B cell (primary cell): ENCODE measurements around the gene ANAPC2. TPM values are rescaled to one million over a fixed set of nuclear protein-coding genes. Genes with fewer than 3 reads are reported as not detected.

ENCODE experiments used
- ATAC-seq: fragments of 200-7000 bp; cut with Tn5 transposase; one replicate; pipeline ENCODE4 v1.10.0; 2021; ENCODE audit warnings: low read depth, mild to moderate bottlenecking, moderate number of reproducible peaks, moderate library complexity
- CTCF ChIA-PET: fragments of 350-600 bp; sonication (Branson Sonifier 250); formaldehyde crosslinking; loops from one replicate; lab custom pipeline; 2021; ENCODE audit warnings: antibody characterized with exemption, inconsistent platforms; lab: Charles Lee
- POLR2A ChIA-PET: fragments of 350-600 bp; sonication (Branson Sonifier 250); formaldehyde crosslinking; loops from one replicate; lab custom pipeline; 2021; ENCODE audit warnings: antibody characterized with exemption; lab: Charles Lee
- DNase-seq: peaks from one replicate; pipeline ENCODE4 v3.0.0; 2013
- H2AFZ ChIP-seq: 2 replicates; pipeline ENCODE4 v1.6.1; 2012; ENCODE audit warnings: mild to moderate bottlenecking, low read depth, low read length; ENCODE audit not compliant: insufficient read depth, poor library complexity, severe bottlenecking
- H3K27ac ChIP-seq, 2 donors: 1 replicate in 1 of 2; 2 replicates in 1 of 2; pipeline ENCODE4 v1.5.1; 2012 to 2013; ENCODE audit warnings: low read length in 2 of 2, mild to moderate bottlenecking in 2 of 2, moderate library complexity in 1 of 2
- H3K27me3 ChIP-seq, 4 experiments: fragments of 200-600 bp in 1 of 4; sonication (generic) in 1 of 4; replicated peaks in 1 of 4; 1 replicate in 2 of 4; 2 replicates in 2 of 4; pipeline versions ENCODE4 v1.6.1 to v1.7.0; 2013 to 2016; ENCODE audit warnings: low read length in 3 of 4, mild to moderate bottlenecking in 2 of 4, mixed read lengths in 1 of 4, moderate library complexity in 1 of 4; ENCODE audit not compliant: insufficient read depth in 4 of 4, control insufficient read depth in 3 of 4; ENCODE audit errors: control extremely low read depth in 1 of 4
- H3K36me3 ChIP-seq, 2 experiments: replicated peaks in 1 of 2; 1 replicate in 1 of 2; 2 replicates in 1 of 2; pipeline versions ENCODE4 v1.6.1 to v1.7.1; 2013; ENCODE audit warnings: low read length in 1 of 2; ENCODE audit not compliant: insufficient read depth in 2 of 2, control insufficient read depth in 1 of 2; ENCODE audit errors: control extremely low read depth in 1 of 2, extremely low read depth in 1 of 2
- H3K4me1 ChIP-seq, 2 donors: fragments of 200-600 bp in 1 of 2; sonication (generic) in 1 of 2; 1 replicate in 1 of 2; 2 replicates in 1 of 2; pipeline versions ENCODE4 v1.5.1 to v1.6.1; 2013 to 2017; ENCODE audit warnings: low read length in 2 of 2; ENCODE audit not compliant: control insufficient read depth in 2 of 2, insufficient read depth in 2 of 2
- H3K4me2 ChIP-seq: replicated peaks from 2 replicates; pipeline ENCODE3; 2012; ENCODE audit warnings: mild to moderate bottlenecking, low read depth, low read length; ENCODE audit not compliant: poor library complexity, severe bottlenecking
- H3K4me3 ChIP-seq, 5 experiments: fragments of 200-600 bp in 1 of 5; sonication (generic) in 1 of 5; 1 replicate in 3 of 5; 2 replicates in 2 of 5; pipeline versions ENCODE4 v1.5.1 to v1.7.0; 2011 to 2016; ENCODE audit warnings: low read length in 4 of 5, mild to moderate bottlenecking in 4 of 5, low read depth in 2 of 5, control low read depth in 1 of 5, moderate library complexity in 1 of 5; ENCODE audit not compliant: insufficient read depth in 1 of 5; ENCODE audit errors: control extremely low read depth in 1 of 5, extremely low read depth in 1 of 5
- H3K79me2 ChIP-seq: fragments of 200-600 bp; sonication (generic); one replicate; pipeline ENCODE4 v1.6.0; 2016; ENCODE audit warnings: low read length; ENCODE audit not compliant: control insufficient read depth, insufficient read depth
- H3K9ac ChIP-seq: fragments of 200-600 bp; sonication (generic); 2 replicates; pipeline ENCODE4 v1.6.1; 2017; ENCODE audit warnings: mild to moderate bottlenecking, low read length, moderate library complexity
- H3K9me3 ChIP-seq, 3 donors: one replicate each; pipeline versions ENCODE4 v1.6.1 to v1.7.1; 2013; ENCODE audit warnings: low read length in 2 of 3; ENCODE audit not compliant: control insufficient read depth in 2 of 3, insufficient read depth in 1 of 3; ENCODE audit errors: control extremely low read depth in 1 of 3
- H4K20me1 ChIP-seq: 2 replicates; pipeline ENCODE4 v1.6.0; 2012; ENCODE audit warnings: mild to moderate bottlenecking, low read length; ENCODE audit not compliant: insufficient read depth, control insufficient read depth, poor library complexity, severe bottlenecking
- H3K27ac Mint-ChIP-seq: one replicate; pipeline ENCODE4 v1.8.0; 2021; ENCODE audit warnings: mixed read lengths
- H3K27me3 Mint-ChIP-seq: one replicate; pipeline ENCODE4 v1.8.0; 2021; ENCODE audit warnings: mixed read lengths
- H3K4me1 Mint-ChIP-seq: one replicate; pipeline ENCODE4 v1.8.0; 2021; ENCODE audit warnings: mixed read lengths
- H3K4me3 Mint-ChIP-seq: one replicate; pipeline ENCODE4 v1.8.0; 2021; ENCODE audit warnings: mixed read lengths
- H3K9me3 Mint-ChIP-seq: one replicate; pipeline ENCODE4 v1.8.0; 2022; ENCODE audit warnings: mixed read lengths; ENCODE audit not compliant: insufficient read depth
- CTCF ChIP-seq: fragments of 200-600 bp; IDR thresholded peaks from one replicate; pipeline ENCODE4 v1.8.0; 2022; ENCODE audit warnings: antibody characterized with exemption, mild to moderate bottlenecking
- EZH2 ChIP-seq: IDR thresholded peaks from 2 replicates; pipeline ENCODE4 v1.6.1; 2012; ENCODE audit warnings: borderline replicate concordance, low read depth, mild to moderate bottlenecking, moderate library complexity, low read length; ENCODE audit not compliant: insufficient read depth, poor library complexity, severe bottlenecking
- WGBS: methylation state at CpG from one replicate; pipeline ENCODE4 v1.1.5; 2013; ENCODE audit warnings: missing lambda C conversion rate; ENCODE audit not compliant: insufficient coverage; 5-methylcytosine and 5-hydroxymethylcytosine counted together
- intact Hi-C: fragments of 100-400 bp; cut with micrococcal nuclease; formaldehyde crosslinking; loops from one replicate; pipeline ENCODE4 v1.10.0; 2022
- polyA plus RNA-seq: library from polyadenylated mRNA; depleted of rRNA; stranded (reverse); fragments of >200 nt; gene quantifications from 2 replicates; pipeline ENCODE4 v1.2.3, GENCODE V29; 2012
- total RNA-seq, 2 donors: library from RNA; stranded (reverse); fragments of 120-200 nt in 1 of 2; gene quantifications; 1 replicate in 1 of 2; 2 replicates in 1 of 2; pipeline versions ENCODE4 v1.2.3 to v1.2.4, GENCODE V29; 2013 to 2022

Gene ANAPC2
- total and polyA plus RNA-seq, 2 donors (not counting 1 experiment from before 2014, with no cell fraction given) = 121 to 127 TPM

GRCh38 chr9:137134191-137134590, 54.2 kb downstream of the ANAPC2 start:
- CTCF ChIA-PET = interaction anchor here (0.6 to 0.7 kb wide), 2 partner anchors 186 to 484 kb away, joined by 3 read pairs; no protein-coding TSS in a partner anchor

More at GRCh38 chr9:137134191-137134590, 54.2 kb downstream of the ANAPC2 start:
- ATAC-seq = no peak
- Mint-ChIP-seq H3K9me3 (no peaks in the 10 kb centered on the region), H3K27ac (no peak overlapping the region), H3K4me3 (no peak overlapping the region), H3K27me3 (peaks cover 30% of the 10 kb centered on the region), H3K4me1 (peaks cover 4% of the 10 kb centered on the region)
- H3K4me3 ChIP-seq = no peak overlapping the region
- POLR2A ChIA-PET = no interaction called here
- H3K4me2 ChIP-seq = no peak overlapping the region
- TF ChIP-seq CTCF (no peak), EZH2 (no peak)
- H3K79me2 ChIP-seq = peaks cover 2% of the 10 kb centered on the region
- 81% methylated on average over 3 of the region's 4 CpGs for WGBS
- peaks cover 16 to 18% of the 10 kb centered on the region in 2 donors for H3K4me1 ChIP-seq
- no peak overlapping the region for H3K27ac ChIP-seq
- H2AFZ ChIP-seq = no peak overlapping the region
- no peaks in the 10 kb centered on the region for H3K36me3 ChIP-seq
- peaks cover 0 to 21% (median 0%) of the 10 kb centered on the region in 3 donors for H3K9me3 ChIP-seq
- DNase-seq = no peak
- peaks cover 0 to 36% (median 18%) of the 10 kb centered on the region in 4 experiments for H3K27me3 ChIP-seq
- intact Hi-C loops = no loop called here
- no peaks in the 10 kb centered on the region for H4K20me1 ChIP-seq
- no peak overlapping the region for H3K9ac ChIP-seq
